AG09309 (cell line): ENCODE results near the gene GHRH.

ENCODE experiments used
- DNase-seq: peaks from one replicate; pipeline ENCODE4 v3.0.0-alpha.2; 2010; ENCODE audit warnings: low read depth
- H3K4me3 ChIP-seq: 2 replicates; pipeline ENCODE4 v1.5.1; 2011; ENCODE audit warnings: mild to moderate bottlenecking, low read depth, low read length, moderate library complexity; ENCODE audit not compliant: control insufficient read depth
- TF ChIP-seq, protein P1 (sequence below): IDR thresholded peaks from 2 replicates; pipeline ENCODE4 v1.5.1; 2011; ENCODE audit warnings: mild to moderate bottlenecking, low read depth, low read length, inconsistent platforms; ENCODE audit not compliant: insufficient read depth, control insufficient read depth; ENCODE audit errors: missing control alignments

Gene GHRH

DNA sequence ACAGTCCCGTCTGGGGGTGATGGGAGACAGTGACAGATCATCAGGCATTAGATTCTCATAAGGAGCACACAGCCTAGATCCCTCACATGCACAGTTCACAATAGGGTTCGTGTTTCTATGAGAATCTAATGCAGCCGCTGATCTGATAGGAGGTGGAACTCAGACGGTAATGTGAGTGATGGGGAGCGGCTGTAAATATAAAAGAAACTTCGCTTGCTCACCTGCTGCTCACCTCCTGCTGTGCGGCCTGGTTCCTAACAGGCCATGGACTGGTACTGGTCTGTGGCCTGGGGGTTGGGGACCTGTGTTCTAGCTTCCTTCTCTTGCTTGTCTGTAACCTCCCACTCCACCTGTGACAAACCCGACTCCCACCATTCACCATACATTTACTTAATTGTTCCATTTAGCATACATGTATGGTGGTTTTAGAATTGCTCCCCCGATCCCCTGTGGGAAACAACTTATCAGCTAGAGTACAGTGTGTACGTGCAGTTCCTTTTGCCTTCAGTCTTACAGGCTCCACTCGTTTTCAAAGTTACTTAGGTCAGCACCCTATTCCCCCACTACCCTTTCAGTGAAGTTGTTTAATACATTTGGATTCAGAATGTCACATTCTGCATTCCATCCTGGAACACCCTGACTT, 31.8 kb upstream of the GHRH start:
- H3K4me3 ChIP-seq: no peak overlapping the region
- TF ChIP-seq, protein P1, sequence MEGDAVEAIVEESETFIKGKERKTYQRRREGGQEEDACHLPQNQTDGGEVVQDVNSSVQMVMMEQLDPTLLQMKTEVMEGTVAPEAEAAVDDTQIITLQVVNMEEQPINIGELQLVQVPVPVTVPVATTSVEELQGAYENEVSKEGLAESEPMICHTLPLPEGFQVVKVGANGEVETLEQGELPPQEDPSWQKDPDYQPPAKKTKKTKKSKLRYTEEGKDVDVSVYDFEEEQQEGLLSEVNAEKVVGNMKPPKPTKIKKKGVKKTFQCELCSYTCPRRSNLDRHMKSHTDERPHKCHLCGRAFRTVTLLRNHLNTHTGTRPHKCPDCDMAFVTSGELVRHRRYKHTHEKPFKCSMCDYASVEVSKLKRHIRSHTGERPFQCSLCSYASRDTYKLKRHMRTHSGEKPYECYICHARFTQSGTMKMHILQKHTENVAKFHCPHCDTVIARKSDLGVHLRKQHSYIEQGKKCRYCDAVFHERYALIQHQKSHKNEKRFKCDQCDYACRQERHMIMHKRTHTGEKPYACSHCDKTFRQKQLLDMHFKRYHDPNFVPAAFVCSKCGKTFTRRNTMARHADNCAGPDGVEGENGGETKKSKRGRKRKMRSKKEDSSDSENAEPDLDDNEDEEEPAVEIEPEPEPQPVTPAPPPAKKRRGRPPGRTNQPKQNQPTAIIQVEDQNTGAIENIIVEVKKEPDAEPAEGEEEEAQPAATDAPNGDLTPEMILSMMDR: no peak
- no peak for DNase-seq

DNA sequence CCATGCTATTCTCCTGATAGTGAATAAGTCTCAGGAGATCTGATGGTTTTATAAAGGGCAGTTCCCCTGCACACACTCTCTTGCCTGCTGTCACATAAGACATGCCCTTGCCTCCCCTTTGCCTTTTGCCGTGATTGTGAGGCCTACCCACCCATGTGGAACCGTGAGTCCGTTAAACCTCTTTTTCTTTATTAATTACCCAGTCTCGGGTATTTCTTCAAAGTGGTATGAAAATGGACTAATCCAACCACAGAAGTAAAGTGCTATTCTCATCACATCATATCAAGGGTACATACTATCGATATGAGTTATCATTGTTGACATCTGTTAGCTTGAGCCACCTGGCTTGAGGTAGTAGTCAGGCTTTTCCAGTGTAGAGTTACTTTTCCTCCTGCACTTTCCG, 30.1 kb upstream of the GHRH start:
- no peak overlapping the region for H3K4me3 ChIP-seq
- TF ChIP-seq, protein P1: no peak

GRCh38 chr20:37290158-37290810, 28.7 kb upstream of the GHRH start:
- DNase-seq: no peak
- TF ChIP-seq, protein P1: no peak
- peak overlapping the region; percentile 95 for H3K4me3 ChIP-seq

More for the DNA sequence above, 30.1 kb upstream of the GHRH start:
- DNase-seq: no peak

DNA sequence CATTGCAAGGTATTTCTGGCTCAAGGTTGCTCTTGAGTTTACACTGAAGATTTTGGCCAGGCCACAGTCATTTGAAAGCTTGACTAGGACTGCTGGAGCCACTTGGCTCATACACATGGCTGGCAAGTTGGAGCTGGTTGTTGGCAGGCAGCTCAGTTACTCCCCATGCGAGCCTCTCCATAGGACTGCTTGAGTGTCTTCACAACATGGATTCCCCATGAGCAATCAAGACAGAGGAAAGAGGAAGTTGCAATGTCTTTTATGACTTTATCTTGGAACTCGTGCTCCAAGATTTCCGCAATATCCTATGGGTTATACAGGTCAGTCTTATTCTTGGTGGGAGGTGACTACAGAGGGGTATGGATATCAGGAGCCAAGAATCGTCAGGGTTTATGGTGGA, 26.5 kb upstream of the GHRH start:
- TF ChIP-seq, protein P1: no peak
- no peak for DNase-seq
- H3K4me3 ChIP-seq: no peak overlapping the region

DNA sequence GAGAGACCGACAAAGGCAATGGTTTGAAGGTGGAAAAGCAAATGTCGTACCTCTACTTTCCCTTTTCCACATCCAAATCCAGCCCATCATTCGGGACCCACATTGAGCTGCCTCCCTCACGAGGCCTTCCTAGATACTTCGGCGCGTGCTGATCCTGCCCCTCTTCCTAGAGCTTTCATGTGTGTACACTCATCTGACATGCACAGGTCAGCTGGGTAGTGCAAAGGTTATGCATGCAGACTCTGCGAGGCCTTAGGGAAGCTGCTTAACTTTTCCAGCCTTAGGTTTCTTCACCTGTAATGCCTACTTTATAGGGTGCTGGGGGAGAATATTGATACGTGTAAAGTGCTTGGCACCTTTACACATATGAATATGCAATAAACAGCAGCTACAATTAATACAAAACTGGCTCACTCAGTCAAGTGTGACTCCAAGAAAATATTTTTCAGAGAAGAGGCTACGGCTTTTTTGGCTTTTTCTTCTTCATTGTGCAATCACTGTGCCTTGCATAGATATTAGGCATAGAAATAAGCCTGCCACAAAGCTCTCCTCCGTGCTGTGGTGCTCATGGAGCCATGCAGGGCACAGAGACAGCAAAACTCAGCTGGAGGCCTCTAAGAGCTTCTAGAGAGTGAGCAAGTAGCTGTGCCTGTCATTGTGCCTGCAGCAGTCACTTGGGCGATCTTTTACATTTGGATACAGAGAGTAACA, 24.2 kb upstream of the GHRH start:
- no peak for DNase-seq
- H3K4me3 ChIP-seq: no peak overlapping the region
- TF ChIP-seq, protein P1: no peak

- DNase-seq: no peak
- no peak overlapping the region for H3K4me3 ChIP-seq
- TF ChIP-seq, protein P1: no peak
Observed at GRCh38 chr20:37284691-37285161, 23.1 kb upstream of the GHRH start.
